Mesenchymal stem cell (in vitro differentiated cells and primary cell): ENCODE results near the gene CIT. TPM values are rescaled to one million over a fixed set of nuclear protein-coding genes. Genes with fewer than 3 reads are reported as not detected.

Experiments
- DNase-seq: peaks from one replicate; pipeline ENCODE4 v3.0.0-alpha.2; 2013
- H2AFZ ChIP-seq: one replicate; pipeline ENCODE4 v1.6.1; 2013; ENCODE audit warnings: low read depth, mild to moderate bottlenecking, control low read depth, inconsistent platforms, low read length, moderate library complexity
- H2AK5ac ChIP-seq: 2 replicates; pipeline ENCODE4 v1.6.1; 2013; ENCODE audit warnings: low read length, moderate library complexity, mild to moderate bottlenecking, inconsistent platforms; ENCODE audit not compliant: severe bottlenecking
- H2BK120ac ChIP-seq: one replicate; pipeline ENCODE4 v1.6.1; 2013; ENCODE audit warnings: low read depth, mild to moderate bottlenecking, inconsistent platforms, low read length, moderate library complexity
- H2BK12ac ChIP-seq, 2 experiments: one replicate each; pipeline ENCODE4 v1.6.1; 2013; ENCODE audit warnings: inconsistent platforms in 2 of 2, low read length in 2 of 2, mild to moderate bottlenecking in 2 of 2, moderate library complexity in 2 of 2, control low read depth in 1 of 2
- H2BK15ac ChIP-seq: one replicate; pipeline ENCODE4 v1.6.1; 2013; ENCODE audit warnings: mild to moderate bottlenecking, low read depth, inconsistent platforms; ENCODE audit not compliant: poor library complexity, severe bottlenecking
- H2BK5ac ChIP-seq: 2 replicates; pipeline ENCODE4 v1.6.1; 2013; ENCODE audit warnings: low read depth, mild to moderate bottlenecking, low read length, control low read depth, inconsistent platforms; ENCODE audit not compliant: poor library complexity, severe bottlenecking
- H3K14ac ChIP-seq, 2 experiments: one replicate each; pipeline ENCODE4 v1.6.1; 2013; ENCODE audit warnings: inconsistent platforms in 2 of 2, low read length in 2 of 2, control low read depth in 1 of 2, mild to moderate bottlenecking in 1 of 2, moderate library complexity in 1 of 2
- H3K18ac ChIP-seq, 2 experiments: one replicate each; pipeline ENCODE4 v1.6.1; 2013; ENCODE audit warnings: inconsistent platforms in 2 of 2, low read length in 2 of 2, control low read depth in 1 of 2, low read depth in 1 of 2, mild to moderate bottlenecking in 1 of 2
- H3K23ac ChIP-seq, 2 experiments: one replicate each; pipeline ENCODE4 v1.6.1; 2013; ENCODE audit warnings: inconsistent platforms in 2 of 2, low read length in 2 of 2, mild to moderate bottlenecking in 2 of 2, moderate library complexity in 2 of 2, control low read depth in 1 of 2
- H3K27ac ChIP-seq: 2 replicates; pipeline ENCODE4 v1.5.1; 2013; ENCODE audit warnings: mild to moderate bottlenecking, moderate library complexity, low read length, control low read depth, inconsistent platforms; ENCODE audit not compliant: poor library complexity, severe bottlenecking
- H3K27me3 ChIP-seq, 2 experiments: 2 replicates each; pipeline versions ENCODE4 v1.6.1 to v1.7.0; 2013; ENCODE audit warnings: low read length in 2 of 2, mild to moderate bottlenecking in 2 of 2, moderate library complexity in 2 of 2, control low read depth in 1 of 2, inconsistent platforms in 1 of 2; ENCODE audit not compliant: control insufficient read depth in 1 of 2, insufficient read depth in 1 of 2
- H3K36me3 ChIP-seq, 2 experiments: 2 replicates each; pipeline versions ENCODE4 v1.6.1 to v1.7.0; 2013; ENCODE audit warnings: low read length in 2 of 2, control low read depth in 1 of 2, inconsistent platforms in 1 of 2, low read depth in 1 of 2, mild to moderate bottlenecking in 1 of 2; ENCODE audit not compliant: insufficient read depth in 2 of 2, control insufficient read depth in 1 of 2
- H3K4ac ChIP-seq, 2 experiments: one replicate each; pipeline ENCODE4 v1.6.1; 2013; ENCODE audit warnings: inconsistent platforms in 2 of 2, low read length in 2 of 2, mild to moderate bottlenecking in 2 of 2, moderate library complexity in 2 of 2, control low read depth in 1 of 2, low read depth in 1 of 2
- H3K4me1 ChIP-seq: 2 replicates; pipeline ENCODE4 v1.6.1; 2013; ENCODE audit warnings: low read depth, low read length, control low read depth; ENCODE audit not compliant: control insufficient read depth, insufficient read depth
- H3K4me2 ChIP-seq: 2 replicates; pipeline ENCODE4 v1.6.1; 2013; ENCODE audit warnings: low read length, mild to moderate bottlenecking, inconsistent platforms; ENCODE audit not compliant: poor library complexity, severe bottlenecking
- H3K4me3 ChIP-seq, 2 experiments: 2 replicates each; pipeline versions ENCODE4 v1.5.1 to v1.7.0; 2013; ENCODE audit warnings: low read length in 2 of 2, mild to moderate bottlenecking in 2 of 2, control low read depth in 1 of 2, low read depth in 1 of 2; ENCODE audit not compliant: insufficient read depth in 1 of 2
- H3K79me1 ChIP-seq: replicated peaks from 2 replicates; pipeline ENCODE4 v1.6.1; 2013; ENCODE audit warnings: mild to moderate bottlenecking, control low read depth, low read length, inconsistent platforms; ENCODE audit not compliant: poor library complexity, severe bottlenecking
- H3K9ac ChIP-seq: 2 replicates; pipeline ENCODE4 v1.7.0; 2013; ENCODE audit warnings: mild to moderate bottlenecking, low read length, moderate library complexity
- H3K9me3 ChIP-seq: 2 replicates; pipeline ENCODE4 v1.7.0; 2013; ENCODE audit warnings: mild to moderate bottlenecking, low read length; ENCODE audit not compliant: control insufficient read depth
- H4K8ac ChIP-seq: one replicate; pipeline ENCODE4 v1.6.1; 2013; ENCODE audit warnings: inconsistent platforms, mild to moderate bottlenecking, low read length, moderate library complexity
- H4K91ac ChIP-seq: one replicate; pipeline ENCODE4 v1.6.1; 2013; ENCODE audit warnings: mild to moderate bottlenecking, low read length, inconsistent platforms
- WGBS: methylation state at CpG from one replicate; pipeline ENCODE4 v1.1.7; 2013; ENCODE audit warnings: mixed read lengths; 5-methylcytosine and 5-hydroxymethylcytosine counted together
- polyA plus RNA-seq, 2 experiments: library from polyadenylated mRNA; stranded (reverse); fragments of 200-250 nt; gene quantifications; one replicate each; pipeline ENCODE4 v1.2.3, GENCODE V29; 2013

CIT gene, protein sequence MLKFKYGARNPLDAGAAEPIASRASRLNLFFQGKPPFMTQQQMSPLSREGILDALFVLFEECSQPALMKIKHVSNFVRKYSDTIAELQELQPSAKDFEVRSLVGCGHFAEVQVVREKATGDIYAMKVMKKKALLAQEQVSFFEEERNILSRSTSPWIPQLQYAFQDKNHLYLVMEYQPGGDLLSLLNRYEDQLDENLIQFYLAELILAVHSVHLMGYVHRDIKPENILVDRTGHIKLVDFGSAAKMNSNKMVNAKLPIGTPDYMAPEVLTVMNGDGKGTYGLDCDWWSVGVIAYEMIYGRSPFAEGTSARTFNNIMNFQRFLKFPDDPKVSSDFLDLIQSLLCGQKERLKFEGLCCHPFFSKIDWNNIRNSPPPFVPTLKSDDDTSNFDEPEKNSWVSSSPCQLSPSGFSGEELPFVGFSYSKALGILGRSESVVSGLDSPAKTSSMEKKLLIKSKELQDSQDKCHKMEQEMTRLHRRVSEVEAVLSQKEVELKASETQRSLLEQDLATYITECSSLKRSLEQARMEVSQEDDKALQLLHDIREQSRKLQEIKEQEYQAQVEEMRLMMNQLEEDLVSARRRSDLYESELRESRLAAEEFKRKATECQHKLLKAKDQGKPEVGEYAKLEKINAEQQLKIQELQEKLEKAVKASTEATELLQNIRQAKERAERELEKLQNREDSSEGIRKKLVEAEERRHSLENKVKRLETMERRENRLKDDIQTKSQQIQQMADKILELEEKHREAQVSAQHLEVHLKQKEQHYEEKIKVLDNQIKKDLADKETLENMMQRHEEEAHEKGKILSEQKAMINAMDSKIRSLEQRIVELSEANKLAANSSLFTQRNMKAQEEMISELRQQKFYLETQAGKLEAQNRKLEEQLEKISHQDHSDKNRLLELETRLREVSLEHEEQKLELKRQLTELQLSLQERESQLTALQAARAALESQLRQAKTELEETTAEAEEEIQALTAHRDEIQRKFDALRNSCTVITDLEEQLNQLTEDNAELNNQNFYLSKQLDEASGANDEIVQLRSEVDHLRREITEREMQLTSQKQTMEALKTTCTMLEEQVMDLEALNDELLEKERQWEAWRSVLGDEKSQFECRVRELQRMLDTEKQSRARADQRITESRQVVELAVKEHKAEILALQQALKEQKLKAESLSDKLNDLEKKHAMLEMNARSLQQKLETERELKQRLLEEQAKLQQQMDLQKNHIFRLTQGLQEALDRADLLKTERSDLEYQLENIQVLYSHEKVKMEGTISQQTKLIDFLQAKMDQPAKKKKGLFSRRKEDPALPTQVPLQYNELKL (N-terminal part only)
- 2.6 TPM for polyA plus RNA-seq (2013, experiment 1 of 2)
- polyA plus RNA-seq (2013, experiment 2 of 2): 2.3 TPM

- no peaks in the 10 kb centered on the region for H3K27me3 ChIP-seq
- H2BK120ac ChIP-seq: no peak within 1 kb of the TSS
- H4K8ac ChIP-seq: no peak within 1 kb of the TSS
- no peaks in the 10 kb centered on the region for H3K36me3 ChIP-seq
- no peak within 1 kb of the TSS for H2AK5ac ChIP-seq
- peak within 1 kb of the TSS in 1 of 2 experiments; percentile 55 for H3K14ac ChIP-seq
- peaks cover 16% of the 10 kb centered on the region for H3K79me1 ChIP-seq
- peaks cover 5% of the 10 kb centered on the region for H3K4me1 ChIP-seq
- H3K23ac ChIP-seq: peak within 1 kb of the TSS in 1 of 2 experiments; percentile 23
- no peak within 1 kb of the TSS for H3K4ac ChIP-seq
- peak within 1 kb of the TSS; percentile 10 for H4K91ac ChIP-seq
- peak within 1 kb of the TSS; percentile 94 to 96 for H3K4me3 ChIP-seq
- peak within 1 kb of the TSS; percentile 94 for H3K4me2 ChIP-seq
- no peak within 1 kb of the TSS for H3K27ac ChIP-seq
- WGBS: under 1% methylated on average over 56 of the region's 56 CpGs
- peak within 1 kb of the TSS in 1 of 2 experiments; percentile 11 for H2BK12ac ChIP-seq
- H3K9ac ChIP-seq: peak within 1 kb of the TSS; percentile 85
- H3K9me3 ChIP-seq: no peaks in the 10 kb centered on the region
- H2AFZ ChIP-seq: peak within 1 kb of the TSS; percentile 99
- no peak within 1 kb of the TSS for H2BK5ac ChIP-seq
- H2BK15ac ChIP-seq: no peak within 1 kb of the TSS
- peak within 1 kb of the TSS in 1 of 2 experiments; percentile 50 for H3K18ac ChIP-seq
- DNase-seq: peak; percentile 95
These were observed at the start of gene CIT for GRCh38 chr12:119876761-119877638. Gene CIT, minus strand, starts transcription at chr12:119877320. Its CDS starts 1,152 bp downstream, at chr12:119876168.

- no peak overlapping the region for H2AFZ ChIP-seq
- H3K36me3 ChIP-seq: no peaks in the 10 kb centered on the region
- H2BK5ac ChIP-seq: no peak overlapping the region
- no peak overlapping the region for H2BK15ac ChIP-seq
- no peak overlapping the region for H4K91ac ChIP-seq
- H3K14ac ChIP-seq: no peak overlapping the region
- no peak overlapping the region for H3K27ac ChIP-seq
- H2BK12ac ChIP-seq: no peak overlapping the region
- no peak overlapping the region for H3K4ac ChIP-seq
- H3K18ac ChIP-seq: no peak overlapping the region
- H3K9ac ChIP-seq: no peak overlapping the region
- no peak overlapping the region for H3K23ac ChIP-seq
- H3K4me2 ChIP-seq: no peak overlapping the region
- no peaks in the 10 kb centered on the region for H3K4me1 ChIP-seq
- no peak overlapping the region for H2AK5ac ChIP-seq
- no peaks in the 10 kb centered on the region for H3K9me3 ChIP-seq
- H4K8ac ChIP-seq: no peak overlapping the region
- peaks cover 7 to 40% of the 10 kb centered on the region in 2 experiments for H3K27me3 ChIP-seq
- DNase-seq: no peak
- no peak overlapping the region for H3K4me3 ChIP-seq
- H2BK120ac ChIP-seq: no peak overlapping the region
- no peaks in the 10 kb centered on the region for H3K79me1 ChIP-seq
These were observed 48.1 kb upstream of the CIT start for GRCh38 chr12:119925269-119925668.

DNA sequence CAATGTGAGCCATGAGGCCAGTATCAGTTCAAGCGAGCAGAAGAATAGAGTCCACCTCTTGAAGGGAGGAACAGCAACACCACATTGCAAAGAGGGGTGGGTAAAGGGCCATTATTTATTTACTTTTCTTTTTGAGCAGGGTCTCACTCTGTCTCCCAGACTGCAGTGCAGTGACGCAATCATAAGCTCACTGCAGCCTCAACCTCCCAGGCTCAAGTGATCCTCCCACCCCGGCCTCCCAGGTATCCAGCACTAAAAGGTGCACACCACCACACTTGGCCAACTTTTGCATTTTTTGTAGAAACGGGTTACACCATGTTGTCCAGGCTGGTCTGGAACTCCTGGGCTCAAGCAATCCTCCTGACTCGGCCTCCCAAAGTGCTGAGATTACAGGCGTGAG, 42.9 kb upstream of the CIT start:
- no peak overlapping the region for H2AK5ac ChIP-seq
- no peak for DNase-seq
- no peak overlapping the region for H4K8ac ChIP-seq
- H2BK5ac ChIP-seq: no peak overlapping the region
- H3K4ac ChIP-seq: no peak overlapping the region
- H4K91ac ChIP-seq: no peak overlapping the region
- no peak overlapping the region for H3K14ac ChIP-seq
- H3K4me1 ChIP-seq: no peaks in the 10 kb centered on the region
- no peak overlapping the region for H2AFZ ChIP-seq
- no peaks in the 10 kb centered on the region for H3K36me3 ChIP-seq
- no peak overlapping the region for H3K4me2 ChIP-seq
- 81% methylated on average over 6 of the region's 6 CpGs for WGBS
- no peak overlapping the region for H3K9ac ChIP-seq
- no peak overlapping the region for H2BK15ac ChIP-seq
- H3K27ac ChIP-seq: no peak overlapping the region
- no peak overlapping the region for H3K23ac ChIP-seq
- no peak overlapping the region for H3K18ac ChIP-seq
- H3K4me3 ChIP-seq: no peak overlapping the region
- H2BK12ac ChIP-seq: no peak overlapping the region
- H3K27me3 ChIP-seq: peaks cover 3 to 20% of the 10 kb centered on the region in 2 experiments
- no peak overlapping the region for H2BK120ac ChIP-seq
- H3K9me3 ChIP-seq: no peaks in the 10 kb centered on the region
- H3K79me1 ChIP-seq: no peaks in the 10 kb centered on the region
